Measurements from ENCODE around the gene NFIC. TPM values are rescaled to one million over a fixed set of nuclear protein-coding genes. Genes with fewer than 3 reads are reported as not detected.
"Not testable (repeated sequence)": the region's sequence is repeated elsewhere in the genome, so short reads cannot be mapped to it uniquely, and the experiment has no call there.

The NFIC gene
- total RNA-seq, 2 experiments from 2014 or later: 1.5 to 1.7 TPM

DNA sequence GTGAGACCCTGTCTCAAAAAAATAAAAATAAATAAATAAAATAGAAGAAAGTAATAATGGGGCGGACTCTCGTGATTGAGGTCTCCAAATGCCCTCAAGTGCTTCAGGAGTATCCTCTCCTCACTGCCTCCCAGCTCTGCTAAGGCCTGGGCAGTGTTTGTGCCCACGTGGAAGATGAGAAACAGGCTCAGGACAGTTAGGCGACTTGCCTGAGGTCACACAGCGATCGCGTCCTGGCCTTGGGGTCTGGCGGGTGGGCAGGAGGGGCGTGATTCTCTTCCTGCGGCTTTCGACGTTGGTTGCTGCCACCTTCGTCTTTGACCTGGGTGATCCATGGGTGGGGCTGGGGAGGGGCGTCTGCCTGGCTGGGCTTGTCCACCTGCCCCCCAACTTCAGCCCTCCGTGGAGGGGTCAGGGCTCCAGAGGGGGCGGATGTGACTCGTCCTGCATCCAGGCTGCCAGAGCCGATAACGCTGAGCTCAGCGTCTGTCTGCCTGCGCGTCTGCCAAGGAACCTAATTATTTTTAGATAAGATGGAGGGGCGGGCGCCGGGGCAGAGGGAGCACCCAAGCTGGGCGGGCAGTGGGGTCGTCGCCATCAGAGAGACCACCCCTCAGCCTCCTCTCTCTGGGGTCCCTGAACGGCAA lies 56.9 kb downstream of the NFIC start:
- POLR2A ChIA-PET: no interaction called here
- no TSS peak for BruUV-seq (replicated peaks)

DNA sequence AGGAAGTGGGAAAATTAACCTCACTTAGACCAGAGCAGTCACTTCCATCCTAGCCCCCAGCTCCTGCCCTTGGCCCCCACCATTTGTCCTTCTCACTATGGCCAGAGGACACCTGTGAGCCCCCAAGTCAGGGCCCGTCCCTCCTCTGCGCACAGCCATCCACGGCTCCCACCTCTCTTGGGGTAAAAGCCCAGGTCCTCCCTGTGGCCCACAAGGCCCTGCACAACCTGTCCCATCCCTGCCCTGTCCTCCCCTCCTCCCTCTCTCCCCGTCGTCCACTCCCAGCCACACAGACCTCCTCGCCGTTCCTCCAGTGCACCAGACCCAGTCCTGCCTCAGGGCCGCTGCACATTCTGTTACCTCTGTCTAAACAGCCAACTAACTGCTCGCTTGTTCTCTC lies 60.0 kb downstream of the NFIC start:
- H3K4me1 ChIP-seq (ENCODE audit: insufficient read depth, low read length, poor library complexity, severe bottlenecking): no peaks in the 10 kb centered on the region
- H3K9me3 ChIP-seq (ENCODE audit: low read length): no peaks in the 10 kb centered on the region
- POLR2A ChIA-PET: no interaction called here
- H3K4me3 ChIP-seq (ENCODE audit: low read depth, low read length, poor library complexity, severe bottlenecking): no peak overlapping the region
- H3K79me2 ChIP-seq (ENCODE audit: insufficient read depth, low read depth, low read length): no peaks in the 10 kb centered on the region
- no peak for DNase-seq (ENCODE audit: low spot score)
- no TSS peak for BruUV-seq (replicated peaks)
- TF ChIP-seq EZH2phosphoT487 (IDR thresholded peaks at IDR 0.05; ENCODE audit: borderline replicate concordance, low read depth, low read length): no peak
- TF ChIP-seq, protein P1, sequence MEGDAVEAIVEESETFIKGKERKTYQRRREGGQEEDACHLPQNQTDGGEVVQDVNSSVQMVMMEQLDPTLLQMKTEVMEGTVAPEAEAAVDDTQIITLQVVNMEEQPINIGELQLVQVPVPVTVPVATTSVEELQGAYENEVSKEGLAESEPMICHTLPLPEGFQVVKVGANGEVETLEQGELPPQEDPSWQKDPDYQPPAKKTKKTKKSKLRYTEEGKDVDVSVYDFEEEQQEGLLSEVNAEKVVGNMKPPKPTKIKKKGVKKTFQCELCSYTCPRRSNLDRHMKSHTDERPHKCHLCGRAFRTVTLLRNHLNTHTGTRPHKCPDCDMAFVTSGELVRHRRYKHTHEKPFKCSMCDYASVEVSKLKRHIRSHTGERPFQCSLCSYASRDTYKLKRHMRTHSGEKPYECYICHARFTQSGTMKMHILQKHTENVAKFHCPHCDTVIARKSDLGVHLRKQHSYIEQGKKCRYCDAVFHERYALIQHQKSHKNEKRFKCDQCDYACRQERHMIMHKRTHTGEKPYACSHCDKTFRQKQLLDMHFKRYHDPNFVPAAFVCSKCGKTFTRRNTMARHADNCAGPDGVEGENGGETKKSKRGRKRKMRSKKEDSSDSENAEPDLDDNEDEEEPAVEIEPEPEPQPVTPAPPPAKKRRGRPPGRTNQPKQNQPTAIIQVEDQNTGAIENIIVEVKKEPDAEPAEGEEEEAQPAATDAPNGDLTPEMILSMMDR (conservative IDR thresholded peaks at IDR 0.05; ENCODE audit: low read length): no peak
- H3K9me2 ChIP-seq (ENCODE audit: insufficient read depth, low read length): no peaks in the 10 kb centered on the region
- no peak overlapping the region for H3K4me2 ChIP-seq (ENCODE audit: low read length)
- no peak overlapping the region for H3K27ac ChIP-seq (ENCODE audit: low read depth, low read length, poor library complexity, severe bottlenecking)
- intact Hi-C loops (cut with micrococcal nuclease; ENCODE audit: unreplicated experiment): no loop called here
- no peaks in the 10 kb centered on the region for H3K36me3 ChIP-seq (ENCODE audit: insufficient read depth, low read length)
- CTCF ChIA-PET (ENCODE audit: unreplicated experiment): no interaction called here
- H2AFZ ChIP-seq (ENCODE audit: low read length): no peak overlapping the region
- no peaks in the 10 kb centered on the region for H4K20me1 ChIP-seq (ENCODE audit: insufficient read depth, low read length)

More for the DNA sequence above, 56.9 kb downstream of the NFIC start:
- H3K9me3 ChIP-seq (ENCODE audit: low read length): no peaks in the 10 kb centered on the region
- no peaks in the 10 kb centered on the region for H3K9me2 ChIP-seq (ENCODE audit: insufficient read depth, low read length)
- no peaks in the 10 kb centered on the region for H3K36me3 ChIP-seq (ENCODE audit: insufficient read depth, low read length)
- TF ChIP-seq, protein P1 (conservative IDR thresholded peaks at IDR 0.05; ENCODE audit: low read length): no peak
- no peak for TF ChIP-seq EZH2phosphoT487 (IDR thresholded peaks at IDR 0.05; ENCODE audit: borderline replicate concordance, low read depth, low read length)
- DNase-seq (ENCODE audit: low spot score): no peak
- no peak overlapping the region for H3K27ac ChIP-seq (ENCODE audit: low read depth, low read length, poor library complexity, severe bottlenecking)
- H2AFZ ChIP-seq (ENCODE audit: low read length): no peak overlapping the region
- no peak overlapping the region for H3K4me2 ChIP-seq (ENCODE audit: low read length)
- no peaks in the 10 kb centered on the region for H4K20me1 ChIP-seq (ENCODE audit: insufficient read depth, low read length)
- H3K79me2 ChIP-seq (ENCODE audit: insufficient read depth, low read depth, low read length): no peaks in the 10 kb centered on the region
- H3K4me1 ChIP-seq (ENCODE audit: insufficient read depth, low read length, poor library complexity, severe bottlenecking): no peaks in the 10 kb centered on the region
- CTCF ChIA-PET (ENCODE audit: unreplicated experiment): no interaction called here
- intact Hi-C loops (cut with micrococcal nuclease; ENCODE audit: unreplicated experiment): no loop called here
- H3K4me3 ChIP-seq (ENCODE audit: low read depth, low read length, poor library complexity, severe bottlenecking): no peak overlapping the region

DNA sequence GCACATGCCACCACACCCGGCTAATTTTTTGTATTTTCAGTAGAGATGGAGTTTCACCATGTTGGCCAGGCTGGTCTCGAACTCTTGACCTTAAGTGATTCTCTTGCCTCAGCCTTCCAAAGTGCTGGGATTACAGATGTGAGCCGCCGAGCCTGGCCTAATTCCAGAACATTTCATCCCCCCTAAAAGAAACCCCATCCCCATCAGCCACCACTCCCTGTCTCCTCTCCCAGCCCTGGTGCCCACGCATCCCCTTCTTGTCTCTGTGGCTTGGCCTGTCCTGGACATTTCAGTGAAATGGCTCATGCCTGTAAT lies 63.9 kb downstream of the NFIC start:
- POLR2A ChIA-PET; H3K36me3 ChIP-seq (ENCODE audit: insufficient read depth, low read length); DNase-seq (ENCODE audit: low spot score); H3K4me2 ChIP-seq (ENCODE audit: low read length); H4K20me1 ChIP-seq (ENCODE audit: insufficient read depth, low read length); BruUV-seq (replicated peaks); H3K9me2 ChIP-seq (ENCODE audit: insufficient read depth, low read length); H3K4me1 ChIP-seq (ENCODE audit: insufficient read depth, low read length, poor library complexity, severe bottlenecking); H3K4me3 ChIP-seq (ENCODE audit: low read depth, low read length, poor library complexity, severe bottlenecking); H3K79me2 ChIP-seq (ENCODE audit: insufficient read depth, low read depth, low read length); H3K9me3 ChIP-seq (ENCODE audit: low read length); H2AFZ ChIP-seq (ENCODE audit: low read length); H3K27ac ChIP-seq (ENCODE audit: low read depth, low read length, poor library complexity, severe bottlenecking): not testable (repeated sequence)
- intact Hi-C loops (cut with micrococcal nuclease; ENCODE audit: unreplicated experiment): loop anchor here (5.0 kb wide), 1 partner anchor 123 kb away; no protein-coding TSS in a partner anchor
- CTCF ChIA-PET (ENCODE audit: unreplicated experiment): interaction anchor here (0.6 kb wide), 1 partner anchor 13 kb away, joined by 3 read pairs; no protein-coding TSS in a partner anchor
